Activated T-cell treated with anti-CD3 and anti-CD28 coated beads for 24 hours (primary cell): ENCODE measurements around the gene THUMPD2.
"Not testable (repeated sequence)": the region's sequence is repeated elsewhere in the genome, so short reads cannot be mapped to it uniquely, and the experiment has no call there.

Experiments
- DNase-seq: peaks from one replicate; pipeline ENCODE4 v3.0.0-alpha.2; 2020; ENCODE audit warnings: low read depth

THUMPD2 gene

GRCh38 chr2:39755466-39755865, 23.6 kb downstream of the THUMPD2 start:
- no peak for DNase-seq

GRCh38 chr2:39743269-39743776, 35.7 kb downstream of the THUMPD2 start:
- no peak for DNase-seq

DNA sequence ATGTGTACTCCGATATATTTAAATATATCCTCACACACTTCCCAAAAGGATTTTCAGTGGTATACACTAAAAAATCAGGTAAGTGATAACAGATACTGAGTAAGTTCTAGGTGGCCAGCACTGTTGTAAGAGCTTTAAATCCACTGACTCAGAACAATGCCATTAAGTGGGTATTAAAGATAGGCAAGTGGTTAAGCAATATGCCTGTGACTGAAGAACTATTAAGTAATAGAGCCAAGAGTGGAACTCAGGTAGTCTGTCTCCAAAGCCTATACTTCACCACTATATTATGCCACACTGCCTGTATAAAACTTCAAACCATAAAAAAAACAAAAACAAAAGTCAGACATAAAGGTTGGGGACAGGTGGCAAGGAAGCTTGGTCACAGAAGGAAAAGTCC, 37.2 kb downstream of the THUMPD2 start:
- DNase-seq = no peak

DNA sequence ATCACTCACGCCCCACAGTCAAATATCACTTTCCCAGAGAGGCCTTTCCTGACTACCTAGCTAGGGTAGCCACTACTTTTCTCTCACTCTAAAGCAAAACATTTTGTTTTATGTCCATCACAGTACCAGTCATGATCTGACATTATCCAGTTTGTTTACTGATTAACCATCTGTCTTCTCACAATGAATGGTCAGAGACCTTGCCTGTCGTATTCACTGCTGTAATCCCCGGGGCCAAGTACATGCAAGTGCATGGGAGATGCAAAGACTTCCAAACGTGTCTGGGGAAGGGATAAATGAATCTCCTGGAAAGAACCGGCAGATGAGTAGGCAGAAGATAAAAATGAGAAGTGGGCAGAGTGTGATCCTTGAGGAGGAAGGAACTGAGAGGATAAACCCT, 39.7 kb downstream of the THUMPD2 start:
- no peak for DNase-seq

DNA sequence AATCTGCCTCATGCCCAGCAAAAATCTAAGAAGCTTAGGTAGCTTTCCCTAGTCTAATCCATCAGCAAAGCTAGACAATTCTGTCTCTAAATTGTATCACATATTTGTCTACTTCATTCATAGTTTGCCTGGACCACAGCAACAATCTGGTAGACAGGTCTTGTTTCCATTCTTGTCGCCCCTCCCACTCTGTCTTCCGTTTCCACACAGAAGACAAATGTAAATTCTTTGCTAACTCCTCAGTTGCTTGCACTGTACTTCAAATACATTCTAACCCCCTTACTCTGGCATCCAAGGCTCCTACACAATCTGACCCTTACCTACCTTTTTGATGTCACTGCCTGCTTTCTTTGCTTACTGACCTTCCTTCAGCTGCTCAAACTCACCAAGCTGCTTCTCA, 40.1 kb downstream of the THUMPD2 start:
- DNase-seq = no peak

DNA sequence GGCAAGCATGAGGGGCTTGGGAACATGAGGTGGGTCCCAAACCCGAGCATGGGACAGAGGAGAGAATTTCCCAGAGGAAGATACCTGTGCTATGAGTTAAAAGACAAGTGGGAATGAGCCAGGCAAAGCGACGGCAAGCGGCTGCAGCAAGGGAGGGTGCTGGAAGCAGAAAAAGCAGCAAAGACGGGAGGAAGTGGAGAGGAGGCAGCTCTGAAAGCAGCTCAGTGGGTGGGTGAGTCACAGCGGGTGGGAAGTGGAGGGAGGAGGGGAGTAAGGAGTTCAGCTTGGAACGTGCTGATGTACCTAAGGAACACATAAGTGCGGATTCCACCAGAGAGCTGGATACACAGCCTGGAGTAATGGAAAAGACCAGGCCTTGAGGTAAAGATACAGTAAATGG, 41.4 kb downstream of the THUMPD2 start:
- DNase-seq = no peak

GRCh38 chr2:39736640-39737039, 42.4 kb downstream of the THUMPD2 start:
- no peak for DNase-seq

DNA sequence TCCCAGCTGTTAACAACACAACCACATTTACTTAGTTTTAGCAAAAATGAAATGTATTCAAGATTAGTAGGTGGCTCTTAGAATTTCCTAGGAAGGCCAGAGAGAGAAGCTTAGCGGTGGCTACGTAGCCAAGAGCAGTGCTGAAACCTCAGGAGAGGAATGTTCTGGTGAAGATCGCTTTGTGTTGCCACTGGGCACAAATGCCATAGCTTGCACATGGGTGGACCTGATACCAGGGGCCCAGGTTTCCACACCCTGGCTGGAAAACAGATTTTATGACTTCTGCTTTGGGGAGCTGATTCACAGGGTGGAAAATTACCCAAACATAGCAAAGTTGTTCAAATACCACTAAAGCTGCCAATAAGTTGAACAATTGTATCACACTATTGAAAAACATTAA, 43.4 kb downstream of the THUMPD2 start:
- no peak for DNase-seq

GRCh38 chr2:39734445-39734844, 44.6 kb downstream of the THUMPD2 start:
- no peak for DNase-seq

GRCh38 chr2:39733070-39733674, 45.9 kb downstream of the THUMPD2 start:
- DNase-seq = no peak

- no peak for DNase-seq
Measured at GRCh38 chr2:39732482-39732881, 46.6 kb downstream of the THUMPD2 start.

DNA sequence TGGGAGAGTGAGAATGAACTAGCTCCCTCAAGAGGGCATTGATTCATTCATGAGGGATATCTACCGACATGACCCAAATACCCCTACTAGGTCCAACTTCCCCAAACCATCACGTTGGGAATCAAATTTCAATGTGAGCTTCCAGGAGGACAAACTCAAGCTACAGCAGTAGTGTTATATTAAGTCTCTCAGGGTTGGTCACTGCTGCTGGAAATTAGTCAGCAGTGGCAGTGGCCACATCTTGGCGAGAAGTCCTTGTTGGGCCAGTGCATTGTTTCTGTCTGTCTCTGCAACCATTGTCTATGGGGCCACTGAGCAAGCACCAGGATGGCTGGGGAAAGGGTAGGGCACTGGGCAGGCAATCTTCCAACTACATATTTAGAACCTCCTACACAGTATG, 47.5 kb downstream of the THUMPD2 start:
- no peak for DNase-seq

DNA sequence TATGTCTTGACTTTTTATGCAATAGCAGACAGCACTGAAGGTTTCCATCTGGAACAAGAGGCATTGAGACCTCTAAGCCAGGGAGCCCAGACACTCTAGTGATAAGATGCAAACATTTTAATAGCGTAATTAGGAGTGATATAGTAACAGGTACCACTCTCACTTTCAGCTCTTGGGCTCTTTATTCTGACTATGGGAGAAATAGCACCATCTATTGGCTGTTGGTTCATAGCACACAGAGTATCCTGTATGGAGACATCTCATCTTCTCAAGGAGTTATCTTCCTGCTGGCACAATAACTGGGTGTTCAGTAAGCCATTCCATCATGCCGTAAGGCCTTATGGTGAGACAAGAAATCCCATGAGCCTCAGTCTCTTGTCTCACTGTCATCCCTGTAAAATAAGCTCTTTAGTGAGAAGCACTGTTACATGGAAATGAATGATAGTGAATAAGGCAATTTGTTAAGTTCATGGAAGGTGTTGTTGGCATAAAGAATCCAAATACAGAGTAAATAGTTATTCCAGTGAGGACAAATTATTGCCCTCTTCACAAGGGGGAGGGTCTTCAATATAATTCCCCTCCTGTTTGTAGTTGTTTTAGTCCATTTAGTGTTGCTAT, 48.3 kb downstream of the THUMPD2 start:
- no peak for DNase-seq

DNA sequence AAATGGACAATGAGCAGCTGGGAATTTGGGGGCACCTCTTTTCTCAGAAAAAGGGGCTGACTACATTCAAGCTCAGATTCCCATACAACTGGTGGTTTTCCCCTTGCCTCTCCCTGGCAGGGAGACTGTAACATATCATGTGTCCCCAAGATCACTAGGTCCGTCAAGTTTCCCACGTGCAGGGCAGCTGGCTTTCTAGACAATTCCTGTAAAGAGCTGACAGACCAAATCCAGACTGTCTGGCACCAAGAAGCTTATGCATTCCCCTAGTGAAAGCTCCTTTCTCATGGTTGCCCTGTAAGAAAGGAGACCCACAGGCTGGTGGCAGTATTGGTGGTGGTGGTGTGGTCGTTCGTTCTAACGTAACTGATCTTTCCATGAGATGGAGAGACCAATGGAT, 48.8 kb downstream of the THUMPD2 start:
- no peak for DNase-seq

GRCh38 chr2:39728941-39729351, 50.1 kb downstream of the THUMPD2 start:
- DNase-seq = no peak

GRCh38 chr2:39728085-39728484, 51.0 kb downstream of the THUMPD2 start:
- not testable (repeated sequence) for DNase-seq

DNA sequence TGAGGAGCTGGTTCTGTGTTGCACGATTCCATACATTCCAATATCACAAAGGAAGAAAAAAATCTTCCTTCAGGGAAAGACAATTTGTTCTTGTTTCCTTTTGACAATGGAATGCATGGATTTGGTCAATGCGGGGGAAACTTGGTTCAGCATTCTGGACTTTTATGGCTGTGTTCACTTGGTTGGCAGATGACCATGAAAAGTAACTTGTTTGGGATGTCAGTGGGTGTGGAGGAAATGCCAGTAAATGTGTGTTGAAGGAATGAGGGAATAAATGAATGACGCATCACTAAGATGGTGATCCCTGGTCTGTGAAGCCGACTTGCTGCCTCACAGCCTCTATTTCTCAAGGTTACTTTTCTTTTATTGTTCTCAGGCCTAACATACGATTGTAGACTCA, 53.7 kb downstream of the THUMPD2 start:
- DNase-seq = no peak

DNA sequence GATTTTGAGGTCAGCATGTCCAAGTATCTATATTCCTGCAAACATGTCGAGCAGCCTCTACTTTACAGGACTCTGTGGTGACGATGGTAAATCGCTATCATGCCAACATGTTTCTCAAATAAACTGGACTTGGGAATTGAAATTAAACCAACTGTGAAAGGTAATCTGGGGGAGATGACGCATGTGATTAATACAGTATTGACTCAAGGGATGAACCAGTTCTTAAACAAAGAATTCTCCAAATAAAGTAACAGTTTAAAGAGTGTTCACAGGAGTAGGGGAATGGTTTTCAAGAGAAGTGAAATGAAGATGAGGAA, 54.3 kb downstream of the THUMPD2 start:
- DNase-seq = no peak

DNA sequence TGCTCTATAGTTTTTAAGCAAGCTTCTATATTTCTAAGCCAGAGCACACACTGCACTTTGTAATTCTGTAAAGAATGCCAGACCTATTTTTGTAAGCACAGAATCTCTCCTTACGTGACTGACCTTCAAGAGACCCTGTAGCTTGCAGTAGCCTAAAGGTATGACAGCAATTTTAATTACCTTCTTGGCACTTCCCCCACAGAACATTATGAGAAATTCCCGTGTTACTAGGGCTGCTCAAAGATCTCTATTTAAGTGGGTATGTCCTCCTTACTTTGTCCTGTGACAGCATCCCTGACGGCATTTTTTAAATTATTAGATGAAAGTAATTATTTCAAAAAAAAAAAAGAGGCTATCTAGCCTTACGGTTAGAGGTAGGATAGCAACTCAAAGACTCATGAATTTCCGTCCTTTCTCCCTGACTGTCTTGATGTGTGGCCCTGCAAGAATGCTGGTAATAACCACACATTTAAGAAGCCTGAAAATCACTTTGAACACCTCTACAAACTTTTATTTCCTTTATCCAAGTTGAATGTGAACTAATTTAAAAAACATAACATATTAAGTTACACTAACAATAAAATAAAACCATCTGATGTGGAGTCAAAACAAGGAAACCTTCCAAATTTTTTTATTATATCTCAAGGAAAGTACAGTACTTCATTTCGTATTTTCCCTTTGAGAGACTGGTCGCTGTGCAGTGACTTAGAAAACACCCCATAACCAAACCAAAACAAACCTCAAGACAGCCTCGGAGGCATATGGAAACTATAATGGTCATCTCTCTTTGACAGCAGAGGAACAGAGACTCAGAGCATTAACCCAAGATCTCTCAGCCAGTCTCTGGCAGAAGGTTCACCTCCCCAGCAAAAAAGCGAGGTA, 54.9 kb downstream of the THUMPD2 start:
- DNase-seq = no peak

GRCh38 chr2:39723497-39723896, 55.6 kb downstream of the THUMPD2 start:
- no peak for DNase-seq

GRCh38 chr2:39720970-39721369, 58.1 kb downstream of the THUMPD2 start:
- DNase-seq = no peak

- DNase-seq = no peak
Measured at GRCh38 chr2:39719317-39719716, 59.7 kb downstream of the THUMPD2 start.

- no peak for DNase-seq
Measured at GRCh38 chr2:39718483-39718882, 60.6 kb downstream of the THUMPD2 start.
